HepG2 (cell line): Measurements from ENCODE around the gene C3orf22.

Experiments
- EP300 ChIP-seq, 3 experiments: sonication (generic) in 1 of 3; formaldehyde crosslinking in 1 of 3; IDR thresholded peaks; 2 replicates each; pipeline versions ENCODE4 v1.5.1 to v1.6.1; 2011 to 2020; ENCODE audit warnings: low read depth in 2 of 3, low read length in 2 of 3, borderline replicate concordance in 1 of 3, improper control_type of control experiment in 1 of 3, mild to moderate bottlenecking in 1 of 3, missing genetic modification reagents in 1 of 3, moderate library complexity in 1 of 3
- ISX ChIP-seq: sonication (generic); formaldehyde crosslinking; conservative IDR thresholded peaks from 2 replicates; pipeline ENCODE4 v1.5.0; 2020; ENCODE audit warnings: missing genetic modification reagents
- KMT2B ChIP-seq: IDR thresholded peaks from 2 replicates; pipeline ENCODE4 v1.6.1; 2016; ENCODE audit warnings: missing genetic modification reagents, missing compliant biosample characterization
- NR2C2 ChIP-seq: sonication (generic); formaldehyde crosslinking; IDR thresholded peaks from 2 replicates; pipeline ENCODE4 v1.4.0; 2020; ENCODE audit warnings: missing genetic modification reagents, mild to moderate bottlenecking, moderate library complexity, borderline replicate concordance
- PRMT3 ChIP-seq: sonication (generic); formaldehyde crosslinking; IDR thresholded peaks from 2 replicates; pipeline ENCODE4 v1.8.1; 2022; ENCODE audit warnings: low read depth, mild to moderate bottlenecking, moderate library complexity, missing genetic modification reagents, borderline replicate concordance
- SMARCC2 ChIP-seq: fragments of 450-650 bp; IDR thresholded peaks from 2 replicates; pipeline ENCODE4 v1.6.1; 2017; ENCODE audit warnings: antibody characterized with exemption, mild to moderate bottlenecking
- TF ChIP-seq, protein P1 (sequence below): sonication (generic); formaldehyde crosslinking; conservative IDR thresholded peaks from 2 replicates; pipeline ENCODE4 v1.4.0; 2020; ENCODE audit warnings: missing genetic modification reagents
- TF ChIP-seq, protein P2 (sequence below): sonication (generic); formaldehyde crosslinking; IDR thresholded peaks from 2 replicates; pipeline ENCODE4 v1.5.0; 2020; ENCODE audit warnings: mild to moderate bottlenecking, missing genetic modification reagents, moderate library complexity

DNA sequence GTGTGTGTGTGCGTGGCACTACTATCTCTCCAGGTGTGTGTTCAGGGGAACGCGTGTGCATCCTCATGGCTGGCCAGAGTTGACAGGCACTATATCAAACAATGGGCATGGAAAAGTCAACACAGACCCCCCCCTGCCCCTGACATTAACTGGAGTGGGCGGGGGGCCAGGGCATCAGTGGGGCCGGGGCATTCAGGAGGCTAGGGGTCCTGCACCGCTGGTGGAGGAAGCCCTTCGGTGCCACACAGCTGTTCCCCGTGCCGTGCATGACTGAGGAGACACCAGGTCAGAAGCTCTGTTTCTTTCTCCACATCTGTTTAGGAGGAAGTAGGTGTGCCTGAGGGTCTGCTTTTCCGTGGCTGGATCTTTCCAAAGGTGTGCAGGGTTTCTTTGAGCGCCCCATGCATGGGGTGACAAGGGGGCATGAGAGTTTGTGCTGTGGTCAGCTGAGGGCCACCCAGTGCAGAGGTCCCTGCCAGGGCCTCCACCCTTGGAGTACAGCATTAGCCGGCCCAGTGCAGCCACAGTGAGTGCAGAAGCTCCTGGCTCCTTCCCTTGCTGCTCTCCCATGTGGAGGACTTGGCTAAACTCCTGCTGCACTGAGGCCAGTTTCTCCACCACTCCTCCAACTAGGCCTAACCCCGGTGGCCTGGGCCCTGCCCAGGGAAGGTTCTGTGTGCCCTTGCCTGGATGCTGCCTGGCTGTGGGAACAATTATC, 7.5 kb downstream of the C3orf22 start:
- TF ChIP-seq, protein P1, sequence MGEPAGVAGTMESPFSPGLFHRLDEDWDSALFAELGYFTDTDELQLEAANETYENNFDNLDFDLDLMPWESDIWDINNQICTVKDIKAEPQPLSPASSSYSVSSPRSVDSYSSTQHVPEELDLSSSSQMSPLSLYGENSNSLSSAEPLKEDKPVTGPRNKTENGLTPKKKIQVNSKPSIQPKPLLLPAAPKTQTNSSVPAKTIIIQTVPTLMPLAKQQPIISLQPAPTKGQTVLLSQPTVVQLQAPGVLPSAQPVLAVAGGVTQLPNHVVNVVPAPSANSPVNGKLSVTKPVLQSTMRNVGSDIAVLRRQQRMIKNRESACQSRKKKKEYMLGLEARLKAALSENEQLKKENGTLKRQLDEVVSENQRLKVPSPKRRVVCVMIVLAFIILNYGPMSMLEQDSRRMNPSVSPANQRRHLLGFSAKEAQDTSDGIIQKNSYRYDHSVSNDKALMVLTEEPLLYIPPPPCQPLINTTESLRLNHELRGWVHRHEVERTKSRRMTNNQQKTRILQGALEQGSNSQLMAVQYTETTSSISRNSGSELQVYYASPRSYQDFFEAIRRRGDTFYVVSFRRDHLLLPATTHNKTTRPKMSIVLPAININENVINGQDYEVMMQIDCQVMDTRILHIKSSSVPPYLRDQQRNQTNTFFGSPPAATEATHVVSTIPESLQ = no peak
- no peak for TF ChIP-seq EP300 (IDR thresholded peaks at IDR 0.05; ENCODE audit: low read depth in 2 of 2, low read length in 2 of 2)
- no peak for TF ChIP-seq EP300 (CRISPR knock-in tag; IDR thresholded peaks at IDR 0.05; ENCODE audit: borderline replicate concordance)
- TF ChIP-seq KMT2B (CRISPR knock-in tag) = no peak
- TF ChIP-seq, protein P2, sequence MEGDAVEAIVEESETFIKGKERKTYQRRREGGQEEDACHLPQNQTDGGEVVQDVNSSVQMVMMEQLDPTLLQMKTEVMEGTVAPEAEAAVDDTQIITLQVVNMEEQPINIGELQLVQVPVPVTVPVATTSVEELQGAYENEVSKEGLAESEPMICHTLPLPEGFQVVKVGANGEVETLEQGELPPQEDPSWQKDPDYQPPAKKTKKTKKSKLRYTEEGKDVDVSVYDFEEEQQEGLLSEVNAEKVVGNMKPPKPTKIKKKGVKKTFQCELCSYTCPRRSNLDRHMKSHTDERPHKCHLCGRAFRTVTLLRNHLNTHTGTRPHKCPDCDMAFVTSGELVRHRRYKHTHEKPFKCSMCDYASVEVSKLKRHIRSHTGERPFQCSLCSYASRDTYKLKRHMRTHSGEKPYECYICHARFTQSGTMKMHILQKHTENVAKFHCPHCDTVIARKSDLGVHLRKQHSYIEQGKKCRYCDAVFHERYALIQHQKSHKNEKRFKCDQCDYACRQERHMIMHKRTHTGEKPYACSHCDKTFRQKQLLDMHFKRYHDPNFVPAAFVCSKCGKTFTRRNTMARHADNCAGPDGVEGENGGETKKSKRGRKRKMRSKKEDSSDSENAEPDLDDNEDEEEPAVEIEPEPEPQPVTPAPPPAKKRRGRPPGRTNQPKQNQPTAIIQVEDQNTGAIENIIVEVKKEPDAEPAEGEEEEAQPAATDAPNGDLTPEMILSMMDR (CRISPR knock-in tag) = no peak
- TF ChIP-seq NR2C2 (CRISPR knock-in tag) = no peak
- no peak for TF ChIP-seq ISX (CRISPR knock-in tag)
- TF ChIP-seq PRMT3 = no peak
- no peak for TF ChIP-seq SMARCC2
